ENCODE measurements around the gene CYP11A1. TPM values are rescaled to one million over a fixed set of nuclear protein-coding genes. Genes with fewer than 3 reads are reported as not detected.
"Not testable (repeated sequence)": the region's sequence is repeated elsewhere in the genome, so short reads cannot be mapped to it uniquely, and the experiment has no call there.

Gene CYP11A1
- total RNA-seq, 1 donor from 2014 or later = 0.82 TPM

GRCh38 chr15:74391582-74392450, 24.4 kb upstream of the CYP11A1 start:
- Mint-ChIP-seq H3K4me3 (ENCODE audit: unreplicated experiment) (no peak overlapping the region), H3K27ac (ENCODE audit: unreplicated experiment) (no peak overlapping the region), H3K36me3 (ENCODE audit: low read depth, unreplicated experiment) (peaks cover 10% of the 10 kb centered on the region), H3K27me3 (ENCODE audit: unreplicated experiment) (peaks cover 9% of the 10 kb centered on the region), H3K9me3 (ENCODE audit: unreplicated experiment) (no peaks in the 10 kb centered on the region), H3K4me1 (ENCODE audit: unreplicated experiment) (peaks cover 26% of the 10 kb centered on the region)
- DNase-seq (ENCODE audit: low spot score) = no peak
- TF ChIP-seq CTCF (IDR thresholded peaks at IDR 0.05; ENCODE audit: unreplicated experiment) = no peak

- Mint-ChIP-seq H3K4me1 (ENCODE audit: unreplicated experiment) (peaks cover 35% of the 10 kb centered on the region), H3K9me3 (ENCODE audit: unreplicated experiment) (no peaks in the 10 kb centered on the region), H3K36me3 (ENCODE audit: low read depth, unreplicated experiment) (peaks cover 10% of the 10 kb centered on the region), H3K27ac (ENCODE audit: unreplicated experiment) (no peak overlapping the region), H3K27me3 (ENCODE audit: unreplicated experiment) (peaks cover 6% of the 10 kb centered on the region), H3K4me3 (ENCODE audit: unreplicated experiment) (peak overlapping the region; percentile 57)
- no peak for DNase-seq (ENCODE audit: low spot score)
- no peak for TF ChIP-seq CTCF (IDR thresholded peaks at IDR 0.05; ENCODE audit: unreplicated experiment)
These were observed 23.3 kb upstream of the CYP11A1 start for GRCh38 chr15:74390647-74391288.

- not testable (repeated sequence) for H3K27ac Mint-ChIP-seq (ENCODE audit: unreplicated experiment); H3K36me3 Mint-ChIP-seq (ENCODE audit: low read depth, unreplicated experiment)
- H3K4me1 Mint-ChIP-seq (ENCODE audit: unreplicated experiment) = peaks cover 41% of the 10 kb centered on the region
These were observed 22.7 kb upstream of the CYP11A1 start for GRCh38 chr15:74390049-74390646.

DNA sequence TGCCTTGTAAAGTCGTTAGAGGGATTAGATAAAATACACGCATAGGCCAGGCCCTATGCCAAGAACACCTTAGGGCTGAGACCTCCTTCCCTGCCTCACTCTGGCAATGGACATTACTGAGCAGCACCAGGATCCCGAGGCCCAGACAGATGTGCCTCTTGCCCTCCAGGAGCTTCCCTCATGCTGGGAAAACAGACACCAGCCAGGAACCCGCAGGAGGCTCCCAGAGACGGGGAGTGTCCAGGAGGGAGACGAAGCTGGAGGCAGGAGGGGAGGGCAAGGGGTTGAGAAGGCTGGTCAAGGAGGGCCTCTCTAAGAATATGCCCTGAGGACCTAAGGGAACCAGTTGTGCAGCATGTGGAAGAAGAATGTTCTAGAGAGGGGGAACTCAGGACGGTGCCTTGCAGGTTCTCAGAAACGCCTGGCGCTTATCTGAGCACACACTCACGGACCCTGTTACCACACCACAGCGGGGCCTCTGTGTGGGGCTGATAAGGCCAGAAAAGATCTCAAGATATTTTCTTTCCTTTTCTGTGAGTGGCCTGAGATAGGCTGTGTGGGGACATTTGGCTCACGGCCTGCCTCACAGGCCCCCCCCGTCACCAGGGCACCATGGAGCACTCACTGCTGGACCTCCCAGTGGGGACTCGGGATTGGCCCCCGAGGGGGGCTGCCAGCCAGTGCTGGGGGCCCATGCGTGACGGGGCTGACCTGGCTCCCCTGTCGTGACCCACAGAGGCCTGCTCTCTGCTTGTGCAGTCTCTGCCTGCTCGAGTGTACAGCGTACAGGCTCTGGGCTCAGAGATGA, 22.0 kb upstream of the CYP11A1 start:
- H3K9me3 Mint-ChIP-seq (ENCODE audit: unreplicated experiment) = no peaks in the 10 kb centered on the region
- TF ChIP-seq CTCF (IDR thresholded peaks at IDR 0.05; ENCODE audit: unreplicated experiment) = no peak
- no peak for DNase-seq (ENCODE audit: low spot score)
- H3K36me3 Mint-ChIP-seq (ENCODE audit: low read depth, unreplicated experiment) = peaks cover 8% of the 10 kb centered on the region
- no peak overlapping the region for H3K4me3 Mint-ChIP-seq (ENCODE audit: unreplicated experiment)
- peaks cover 6% of the 10 kb centered on the region for H3K27me3 Mint-ChIP-seq (ENCODE audit: unreplicated experiment)
- peaks cover 47% of the 10 kb centered on the region for H3K4me1 Mint-ChIP-seq (ENCODE audit: unreplicated experiment)
- H3K27ac Mint-ChIP-seq (ENCODE audit: unreplicated experiment) = no peak overlapping the region

More at GRCh38 chr15:74390049-74390646, 22.7 kb upstream of the CYP11A1 start:
- not testable (repeated sequence) for DNase-seq (ENCODE audit: low spot score); H3K27me3 Mint-ChIP-seq (ENCODE audit: unreplicated experiment); H3K9me3 Mint-ChIP-seq (ENCODE audit: unreplicated experiment)
- H3K4me3 Mint-ChIP-seq (ENCODE audit: unreplicated experiment) = peak overlapping the region; percentile 57

- no peaks in the 10 kb centered on the region for H3K9me3 Mint-ChIP-seq (ENCODE audit: unreplicated experiment)
- peaks cover 53% of the 10 kb centered on the region for H3K4me1 Mint-ChIP-seq (ENCODE audit: unreplicated experiment)
- no peak for DNase-seq (ENCODE audit: low spot score)
- TF ChIP-seq CTCF (IDR thresholded peaks at IDR 0.05; ENCODE audit: unreplicated experiment) = no peak
- H3K27me3 Mint-ChIP-seq (ENCODE audit: unreplicated experiment) = peaks cover 8% of the 10 kb centered on the region
- H3K36me3 Mint-ChIP-seq (ENCODE audit: low read depth, unreplicated experiment) = peaks cover under 1% of the 10 kb centered on the region
- no peak overlapping the region for H3K4me3 Mint-ChIP-seq (ENCODE audit: unreplicated experiment)
- H3K27ac Mint-ChIP-seq (ENCODE audit: unreplicated experiment) = no peak overlapping the region
These were observed 21.0 kb upstream of the CYP11A1 start for GRCh38 chr15:74388363-74388951.
